Testis (tissue), 3 donors: ENCODE results near the gene MEA1. TPM values are rescaled to one million over a fixed set of nuclear protein-coding genes. Genes with fewer than 3 reads are reported as not detected.
A peak's percentile ranks its signal among the peaks of the same experiment; 100 is the strongest.

ENCODE experiments used
- DNase-seq: peaks from one replicate; pipeline ENCODE4 v3.0.0-alpha.2; 2019
- H3K27ac ChIP-seq, 2 donors: fragments of 200-600 bp; sonication (generic); one replicate each; pipeline ENCODE4 v1.5.1; 2019
- H3K27me3 ChIP-seq: fragments of 200-600 bp; sonication (generic); one replicate; pipeline ENCODE4 v1.5.1; 2019
- H3K36me3 ChIP-seq: fragments of 200-600 bp; sonication (generic); one replicate; pipeline ENCODE4 v1.5.1; 2017; ENCODE audit warnings: low read depth; ENCODE audit errors: missing control alignments
- H3K4me1 ChIP-seq: fragments of 200-600 bp; sonication (generic); one replicate; pipeline ENCODE4 v1.5.1; 2019
- H3K4me3 ChIP-seq, 2 donors: fragments of 200-600 bp; sonication (generic); one replicate each; pipeline ENCODE4 v1.5.1; 2017 to 2019
- H3K9me3 ChIP-seq: fragments of 200-600 bp; sonication (generic); one replicate; pipeline ENCODE4 v1.5.1; 2017
- CTCF ChIP-seq, 3 experiments: fragments of 450-650 bp in 2 of 3; fragments of 200-600 bp in 1 of 3; sonication (generic) in 1 of 3; IDR thresholded peaks; one replicate each; pipeline ENCODE4 v1.5.1; 2016 to 2019; ENCODE audit warnings: antibody characterized with exemption in 3 of 3, mild to moderate bottlenecking in 2 of 3, moderate library complexity in 1 of 3
- POLR2A ChIP-seq: fragments of 450-650 bp; IDR thresholded peaks from one replicate; pipeline ENCODE4 v1.6.1; 2017; ENCODE audit warnings: antibody characterized with exemption, mild to moderate bottlenecking, moderate library complexity
- WGBS, 2 donors: methylation state at CpG; one replicate each; pipeline ENCODE4 v1.1.5; 2018; 5-methylcytosine and 5-hydroxymethylcytosine counted together
- intact Hi-C: fragments of 100-400 bp; cut with DNase I; formaldehyde crosslinking; loops from one replicate; pipeline ENCODE4 v1.15.1; 2023; ENCODE audit warnings: low total_unique reads
- polyA plus RNA-seq: library from polyadenylated mRNA; stranded (reverse); fragments of 350-450 nt; fragmentation: Illumina TruSeq; extraction: RNeasy Lipid Tissue Mini Kit (QIAGEN cat#74804); gene quantifications from one replicate; pipeline ENCODE4 v1.2.3, GENCODE V29; 2014; ENCODE audit warnings: low read depth, low replicate concordance; ENCODE audit not compliant: insufficient read depth
- total RNA-seq, 2 donors: library from RNA; depleted of rRNA; stranded (reverse); fragments of >200 nt; gene quantifications; one replicate each; pipeline ENCODE4 v1.2.3, GENCODE V29; 2016

MEA1 gene
- total and polyA plus RNA-seq, 3 donors from 2014 or later, result 132 to 522 (median 175) TPM

DNA sequence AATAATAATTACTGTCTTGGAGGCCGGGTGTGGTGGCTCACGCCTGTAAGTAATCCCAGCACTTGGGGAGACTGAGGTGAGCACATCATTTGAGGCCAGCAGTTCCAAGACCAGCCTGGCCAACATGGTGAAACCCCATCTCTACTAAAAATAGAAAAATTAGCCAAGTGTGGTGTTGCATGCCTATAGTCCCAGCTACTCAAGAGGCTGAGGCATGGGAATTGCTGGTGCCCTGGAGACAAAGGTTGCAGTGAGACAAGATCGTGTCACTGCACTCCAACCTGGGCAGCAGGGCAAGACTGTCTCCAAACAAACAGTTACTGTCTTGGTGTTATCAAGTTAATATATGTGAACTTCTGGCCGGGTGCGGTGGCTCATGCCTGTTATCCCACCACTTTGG is 12.6 kb upstream of the MEA1 start:
- 88 to 92% methylated on average over 5 of the region's 5 CpGs for WGBS, 2 donors
- TF ChIP-seq POLR2A (no peak), CTCF (IDR thresholded peaks at IDR 0.05) (no peak)
- DNase-seq, result no peak
- H3K4me3 ChIP-seq, result no peak overlapping the region
- no peaks in the 10 kb centered on the region for H3K36me3 ChIP-seq
- no peak overlapping the region for H3K27ac ChIP-seq
- intact Hi-C loops, result no loop called here
- H3K9me3 ChIP-seq, result no peaks in the 10 kb centered on the region
- no peaks in the 10 kb centered on the region for H3K4me1 ChIP-seq
- no peaks in the 10 kb centered on the region for H3K27me3 ChIP-seq

DNA sequence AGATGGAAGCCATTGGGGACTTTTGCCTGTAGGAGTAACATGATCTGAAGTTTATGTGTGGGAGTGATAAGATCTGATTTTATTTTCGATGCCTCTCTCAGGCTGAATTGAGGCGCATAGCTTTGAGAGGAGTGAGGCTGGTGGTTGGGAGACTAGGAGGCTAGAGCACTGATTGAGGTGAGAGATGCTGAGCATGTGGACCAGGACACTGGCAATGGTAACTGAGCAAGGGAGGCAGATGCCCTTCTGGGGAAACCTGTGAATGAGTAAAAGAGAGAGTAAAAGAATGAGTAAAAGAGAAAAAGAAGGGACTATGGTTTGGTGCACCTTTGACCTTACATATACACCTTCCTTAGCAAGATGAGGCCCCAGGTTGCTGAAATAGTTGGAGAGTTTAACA is 10.7 kb upstream of the MEA1 start:
- intact Hi-C loops, result no loop called here
- Histone ChIP-seq H3K36me3 (no peaks in the 10 kb centered on the region), H3K4me3 (no peak overlapping the region), H3K9me3 (no peaks in the 10 kb centered on the region), H3K4me1 (peaks cover 5% of the 10 kb centered on the region), H3K27me3 (no peaks in the 10 kb centered on the region), H3K27ac (no peak overlapping the region)
- 77% methylated on average over 2 of the region's 2 CpGs for WGBS, 2 donors
- DNase-seq, result no peak
- TF ChIP-seq POLR2A (no peak), CTCF (IDR thresholded peaks at IDR 0.05) (no peak)

DNA sequence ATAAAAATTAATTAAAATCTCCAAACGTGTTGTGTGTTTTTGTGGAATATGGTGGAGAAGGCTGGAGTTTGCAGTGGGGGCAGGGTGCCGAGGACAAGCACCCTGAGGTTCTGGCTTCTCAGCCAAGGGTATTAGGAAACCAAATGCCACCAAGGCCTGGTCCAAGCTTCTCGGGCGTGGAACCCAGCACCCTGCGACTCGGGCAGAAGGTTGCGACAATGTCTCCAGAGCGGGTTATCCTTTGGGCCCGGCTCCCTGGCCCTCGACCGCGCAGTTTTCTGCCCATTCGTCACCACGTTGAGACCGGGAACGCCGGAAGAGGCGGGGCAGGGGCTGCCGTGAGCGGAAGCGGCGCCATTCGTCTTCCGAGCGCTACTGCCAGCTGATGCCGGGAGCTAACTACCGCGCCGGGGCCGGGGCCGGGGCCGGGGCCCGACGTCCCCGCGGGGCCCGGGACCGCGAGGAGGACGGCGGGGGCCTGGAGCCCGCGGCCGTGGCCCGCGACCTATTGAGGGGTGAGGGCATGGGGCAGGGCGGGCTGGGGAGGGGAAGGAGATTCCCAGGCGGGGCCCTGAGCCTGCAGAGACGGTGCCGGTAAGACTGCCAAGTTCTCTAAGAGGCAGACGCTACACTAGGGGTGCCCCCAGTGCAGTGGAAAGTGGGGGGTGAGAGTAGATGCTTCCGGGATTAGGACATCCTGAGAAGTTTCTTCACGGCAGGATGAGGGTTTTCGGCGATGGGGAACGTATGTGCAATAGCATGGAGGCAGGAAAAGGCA is 7.7 kb upstream of the MEA1 start, which contains the start of gene RRP36:
RRP36 (plus strand) TSS at position 354 of the 778 bp plus-strand sequence; CDS start at position 386, 32 bp downstream.
- no peak for TF ChIP-seq CTCF (IDR thresholded peaks at IDR 0.05)
- no peak for TF ChIP-seq POLR2A
- Histone ChIP-seq H3K4me1 (peaks cover 11% of the 10 kb centered on the region), H3K9me3 (no peaks in the 10 kb centered on the region), H3K36me3 (no peaks in the 10 kb centered on the region), H3K4me3 (peak within 1 kb of the TSS; percentile 84 to 92), H3K27ac (peak within 1 kb of the TSS; percentile 40 to 88), H3K27me3 (no peaks in the 10 kb centered on the region)
- DNase-seq, result peak; percentile 89
- WGBS, 2 donors, result 0 to 1% methylated on average over 6 to 56 of the region's 56 CpGs
- intact Hi-C loops, result no loop called here

GRCh38 chr6:43020847-43021246 is 7.1 kb upstream of the MEA1 start:
- WGBS, 2 donors, result 36 to 40% methylated on average over 5 of the region's 5 CpGs
- TF ChIP-seq CTCF (IDR thresholded peaks at IDR 0.05) (no peak), POLR2A (no peak)
- Histone ChIP-seq H3K36me3 (no peaks in the 10 kb centered on the region), H3K4me3 (peak overlapping the region; percentile 84 to 92), H3K9me3 (no peaks in the 10 kb centered on the region), H3K27me3 (no peaks in the 10 kb centered on the region), H3K27ac (peak overlapping the region; percentile 40 to 88), H3K4me1 (peaks cover 17% of the 10 kb centered on the region)
- intact Hi-C loops, result no loop called here
- no peak for DNase-seq
